Renal cortical epithelial cell (primary cell): ENCODE measurements around the gene ADGRV1. TPM values are rescaled to one million over a fixed set of nuclear protein-coding genes. Genes with fewer than 3 reads are reported as not detected.
A peak's percentile ranks its signal among the peaks of the same experiment; 100 is the strongest.

Experiments
- DNase-seq: peaks from one replicate; pipeline ENCODE4 v3.0.0-alpha.2; 2011; ENCODE audit warnings: low read depth
- total RNA-seq: library from RNA; depleted of rRNA; stranded (reverse); fragments of >200 nt; gene quantifications from 2 replicates; pipeline ENCODE4 v1.2.3, GENCODE V29; 2014

The ADGRV1 gene
- total RNA-seq: 0.35 and 0.55 TPM in 2 replicates

GRCh38 chr5:90558344-90559192 lies at the start of gene ADGRV1:
Gene ADGRV1 (plus strand): TSS chr5:90558797. CDS start chr5:90558896, 99 bp downstream.
- peak; percentile 80 for DNase-seq

- DNase-seq: no peak
These were observed 48.2 kb upstream of the ADGRV1 start for GRCh38 chr5:90510438-90510837.

GRCh38 chr5:90514520-90514919 lies 44.1 kb upstream of the ADGRV1 start:
- DNase-seq: no peak

GRCh38 chr5:90518661-90519060 lies 39.9 kb upstream of the ADGRV1 start:
- DNase-seq: peak; percentile 58

GRCh38 chr5:90519081-90519480 lies 39.5 kb upstream of the ADGRV1 start:
- peak; percentile 68 for DNase-seq

- DNase-seq: peak; percentile 19
These were observed 29.9 kb upstream of the ADGRV1 start for GRCh38 chr5:90528601-90529193.

GRCh38 chr5:90529194-90529938 lies 29.2 kb upstream of the ADGRV1 start, which contains the start of gene LYSMD3:
Gene LYSMD3 (minus strand): TSS chr5:90529584. CDS start chr5:90525289, 4,295 bp downstream.
- peak; percentile 87 for DNase-seq

GRCh38 chr5:90529939-90530677 lies 28.5 kb upstream of the ADGRV1 start:
- peak; percentile 79 for DNase-seq

- no peak for DNase-seq
These were observed 27.7 kb upstream of the ADGRV1 start for GRCh38 chr5:90530736-90531487.

GRCh38 chr5:90533794-90534193 lies 24.8 kb upstream of the ADGRV1 start:
- DNase-seq: no peak

GRCh38 chr5:90534922-90535321 lies 23.7 kb upstream of the ADGRV1 start:
- no peak for DNase-seq

GRCh38 chr5:90542827-90543519 lies 15.6 kb upstream of the ADGRV1 start:
- no peak for DNase-seq

- DNase-seq: no peak
These were observed 13.1 kb upstream of the ADGRV1 start for GRCh38 chr5:90545511-90545910.

- DNase-seq: no peak
These were observed 12.3 kb upstream of the ADGRV1 start for GRCh38 chr5:90546216-90546837.

- no peak for DNase-seq
These were observed 11.5 kb upstream of the ADGRV1 start for GRCh38 chr5:90547072-90547536.

- peak; percentile 58 for DNase-seq
These were observed 10.5 kb upstream of the ADGRV1 start for GRCh38 chr5:90548069-90548593.

- DNase-seq: no peak
These were observed 9.4 kb upstream of the ADGRV1 start for GRCh38 chr5:90549223-90549622.

- no peak for DNase-seq
These were observed 8.8 kb upstream of the ADGRV1 start for GRCh38 chr5:90549729-90550275.

GRCh38 chr5:90550963-90551362 lies 7.6 kb upstream of the ADGRV1 start:
- DNase-seq: no peak
